GM18505 (cell line): Measurements from ENCODE around the gene CCDC12.

ENCODE experiments used
- ATAC-seq: cut with Tn5 transposase; IDR thresholded peaks from one replicate; pipeline ENCODE4 v1.9.1; 2021; ENCODE audit not compliant: unreplicated experiment
- POLR2A ChIP-seq: IDR thresholded peaks from 4 replicates; pipeline ENCODE4 v1.6.1; 2011; ENCODE audit warnings: borderline replicate concordance; ENCODE audit not compliant: insufficient read depth, insufficient read length; ENCODE audit errors: extremely low read depth

CCDC12 gene

GRCh38 chr3:47012342-47013230 lies 36.0 kb upstream of the CCDC12 start:
- no peak for TF ChIP-seq POLR2A
- no peak for ATAC-seq

- TF ChIP-seq POLR2A = no peak
- no peak for ATAC-seq
Measured at GRCh38 chr3:47011371-47011770, 34.8 kb upstream of the CCDC12 start.

DNA sequence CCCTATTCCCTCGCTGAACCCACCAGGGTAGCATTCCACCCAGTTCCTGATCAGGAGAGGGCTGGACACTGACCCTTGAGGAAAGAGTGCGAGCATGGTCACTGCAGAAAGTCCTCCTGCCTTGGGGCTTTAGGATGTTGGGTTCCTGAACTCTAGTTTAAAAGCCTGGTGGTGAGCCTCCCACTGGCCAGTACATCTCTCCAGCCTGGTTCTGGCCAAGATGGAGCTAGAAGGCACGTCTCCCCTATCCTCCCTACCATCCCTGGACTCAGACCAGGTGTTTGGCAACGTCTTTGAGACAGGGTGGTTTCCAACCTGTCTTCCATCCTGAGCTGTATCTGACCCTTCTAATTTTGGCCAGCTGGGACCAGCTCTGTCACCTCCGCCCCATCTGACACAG lies 34.4 kb upstream of the CCDC12 start:
- ATAC-seq = no peak
- no peak for TF ChIP-seq POLR2A

DNA sequence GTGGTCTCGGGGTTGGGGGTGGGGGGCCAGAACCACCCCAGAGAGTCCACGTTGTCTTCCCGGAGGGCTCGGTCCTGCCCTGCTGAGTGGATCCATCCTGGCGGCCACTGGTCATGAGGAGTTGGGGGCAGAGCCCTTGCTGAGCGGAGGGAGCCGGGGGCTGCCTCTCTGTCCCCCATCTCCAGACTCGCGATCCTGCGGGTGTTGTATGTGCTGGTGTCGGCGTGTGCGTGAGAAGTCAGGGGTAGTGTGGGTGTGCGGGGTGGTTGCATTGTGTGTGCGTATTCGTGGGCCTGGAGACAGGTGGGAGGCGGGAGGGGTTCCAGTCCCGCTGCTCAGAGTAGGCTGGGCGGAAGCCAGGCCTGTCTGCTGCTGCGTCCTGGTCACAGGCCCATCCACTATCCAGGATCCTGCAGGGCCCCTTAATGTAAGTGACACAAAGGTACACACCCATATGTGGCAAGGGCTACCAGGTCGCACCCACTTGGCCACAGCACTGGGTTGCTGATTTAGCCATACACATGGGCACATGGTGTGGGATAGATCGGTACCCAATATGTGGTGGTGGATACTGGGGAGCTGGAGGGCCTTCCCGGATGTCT lies 33.7 kb upstream of the CCDC12 start:
- ATAC-seq = no peak
- TF ChIP-seq POLR2A = no peak

- TF ChIP-seq POLR2A = peak; percentile 65
- peak; percentile 77 for ATAC-seq
Measured at GRCh38 chr3:47009225-47010110, 32.9 kb upstream of the CCDC12 start.

- ATAC-seq = no peak
- no peak for TF ChIP-seq POLR2A
Measured at GRCh38 chr3:47008851-47009224, 32.3 kb upstream of the CCDC12 start.

DNA sequence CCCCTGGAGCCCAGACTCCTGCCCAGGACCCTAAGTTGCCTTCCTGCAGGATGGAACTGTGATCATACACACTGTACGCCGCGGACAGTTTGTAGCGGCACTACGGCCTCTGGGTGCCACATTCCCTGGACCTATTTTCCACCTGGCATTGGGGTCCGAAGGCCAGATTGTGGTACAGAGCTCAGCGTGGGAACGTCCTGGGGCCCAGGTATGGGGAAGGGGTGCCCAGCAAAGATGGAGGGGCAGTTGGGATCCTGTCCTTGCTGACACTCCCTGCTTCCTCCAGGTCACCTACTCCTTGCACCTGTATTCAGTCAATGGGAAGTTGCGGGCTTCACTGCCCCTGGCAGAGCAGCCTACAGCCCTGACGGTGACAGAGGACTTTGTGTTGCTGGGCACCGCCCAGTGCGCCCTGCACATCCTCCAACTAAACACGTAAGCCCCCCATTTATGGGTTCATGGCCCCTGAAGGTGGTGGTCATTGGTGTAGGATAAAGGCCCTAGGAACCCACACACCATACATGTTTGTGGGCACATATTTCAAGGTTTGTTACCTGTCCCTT lies 31.8 kb upstream of the CCDC12 start:
- ATAC-seq = no peak
- no peak for TF ChIP-seq POLR2A

DNA sequence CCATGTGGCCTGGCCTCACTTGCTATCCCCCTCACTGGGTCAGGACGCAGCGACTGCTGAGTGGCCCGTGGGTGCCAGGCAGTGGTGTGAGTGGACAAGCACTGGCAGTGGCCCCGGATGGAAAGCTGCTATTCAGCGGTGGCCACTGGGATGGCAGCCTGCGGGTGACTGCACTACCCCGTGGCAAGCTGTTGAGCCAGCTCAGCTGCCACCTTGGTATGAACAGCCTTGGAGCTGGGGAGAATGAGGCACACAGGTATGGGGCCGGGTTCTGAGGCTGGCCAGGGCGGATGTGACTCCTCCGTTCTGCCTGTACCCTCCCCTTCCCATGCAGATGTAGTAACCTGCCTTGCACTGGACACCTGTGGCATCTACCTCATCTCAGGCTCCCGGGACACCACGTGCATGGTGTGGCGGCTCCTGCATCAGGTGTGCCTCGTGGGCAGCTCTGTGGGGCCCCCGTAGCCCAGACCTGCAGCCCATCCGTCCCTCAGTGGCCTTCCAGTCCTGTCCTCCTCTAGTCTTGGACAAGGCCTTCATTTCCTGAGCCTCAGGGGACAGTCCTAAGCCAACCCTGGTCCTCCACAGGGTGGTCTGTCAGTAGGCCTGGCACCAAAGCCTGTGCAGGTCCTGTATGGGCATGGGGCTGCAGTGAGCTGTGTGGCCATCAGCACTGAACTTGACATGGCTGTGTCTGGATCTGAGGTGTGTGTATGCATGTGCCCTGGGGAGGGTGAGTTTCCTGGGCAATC lies 31.1 kb upstream of the CCDC12 start:
- no peak for ATAC-seq
- TF ChIP-seq POLR2A = no peak

DNA sequence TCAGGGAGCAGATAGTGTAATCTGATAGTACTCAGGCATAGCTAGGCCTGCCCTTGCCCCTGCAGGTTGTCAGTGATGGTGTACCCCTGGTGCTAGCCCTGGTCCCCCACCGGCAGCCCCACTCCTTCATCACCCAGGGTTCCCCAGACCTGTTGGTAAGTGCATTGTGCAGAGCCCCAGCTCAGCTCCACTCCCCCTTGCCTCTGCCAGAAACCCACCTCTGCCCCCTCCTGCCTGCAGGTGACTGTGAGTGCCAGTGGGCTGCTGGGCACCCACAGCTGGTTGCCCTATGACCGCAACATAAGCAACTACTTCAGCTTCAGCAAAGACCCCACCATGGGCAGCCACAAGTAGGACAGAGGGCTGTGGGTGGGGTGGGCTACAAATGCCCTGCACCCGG lies 30.5 kb upstream of the CCDC12 start:
- no peak for TF ChIP-seq POLR2A
- ATAC-seq = no peak

GRCh38 chr3:47006145-47006651 lies 29.7 kb upstream of the CCDC12 start:
- no peak for ATAC-seq
- no peak for TF ChIP-seq POLR2A

- TF ChIP-seq POLR2A = no peak
- ATAC-seq = no peak
Measured at GRCh38 chr3:47005212-47006144, 28.9 kb upstream of the CCDC12 start.
